GM21526 (cell line): ENCODE measurements around the gene UMOD.
"Not testable (repeated sequence)": the region's sequence is repeated elsewhere in the genome, so short reads cannot be mapped to it uniquely, and the experiment has no call there.

Experiments used
- ATAC-seq: cut with Tn5 transposase; IDR thresholded peaks from one replicate; pipeline ENCODE4 v1.9.1; 2021; ENCODE audit warnings: moderate library complexity; ENCODE audit not compliant: unreplicated experiment, low FRiP score

Gene UMOD

DNA sequence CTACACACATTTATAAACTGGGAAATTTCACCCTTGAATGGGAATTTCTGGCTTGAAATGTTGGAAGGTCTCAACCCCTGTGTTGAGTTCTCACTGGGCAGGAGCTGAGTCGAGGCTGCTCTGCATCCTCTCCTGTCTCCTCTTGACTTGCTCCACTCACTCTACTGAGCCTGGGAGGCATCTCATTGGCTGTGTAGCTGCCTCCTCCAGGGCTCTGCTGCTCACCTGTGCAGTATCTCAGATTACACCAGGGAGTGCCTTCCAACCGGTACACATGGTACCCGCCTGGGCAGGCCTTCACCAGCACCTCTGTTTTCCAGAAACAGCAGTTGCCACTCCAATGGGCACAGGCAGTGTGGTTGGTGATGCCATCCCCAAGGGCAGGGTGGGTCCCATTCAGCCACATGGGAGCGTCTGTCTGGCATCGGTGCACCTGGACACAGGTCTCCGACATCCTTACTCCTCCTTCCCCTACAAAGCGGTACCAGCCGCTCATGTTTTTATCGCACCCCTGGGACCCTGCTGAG, 28.9 kb downstream of the UMOD start:
- ATAC-seq, result no peak

DNA sequence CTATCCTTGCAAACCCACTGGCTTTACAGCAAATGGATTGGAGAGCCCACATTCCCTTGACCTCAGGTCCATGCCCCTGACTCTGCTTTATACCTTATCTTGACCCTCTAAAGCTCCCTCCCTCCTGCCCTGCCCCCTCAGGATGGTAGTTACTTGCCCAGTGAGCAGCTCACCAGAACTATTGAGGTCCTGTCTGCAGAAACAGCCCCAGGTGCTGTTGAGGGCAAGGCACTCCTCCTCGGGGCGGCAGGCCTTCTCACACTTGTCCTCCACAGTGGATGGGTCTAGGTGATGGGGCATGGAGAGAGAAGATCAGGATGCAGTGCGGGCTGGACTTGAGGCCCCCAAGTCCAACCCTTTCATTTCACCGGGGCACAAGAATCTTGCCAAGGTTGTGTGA, 29.8 kb downstream of the UMOD start:
- no peak for ATAC-seq

- no peak for ATAC-seq
Measured at GRCh38 chr16:20321671-20322070, 30.8 kb downstream of the UMOD start.

DNA sequence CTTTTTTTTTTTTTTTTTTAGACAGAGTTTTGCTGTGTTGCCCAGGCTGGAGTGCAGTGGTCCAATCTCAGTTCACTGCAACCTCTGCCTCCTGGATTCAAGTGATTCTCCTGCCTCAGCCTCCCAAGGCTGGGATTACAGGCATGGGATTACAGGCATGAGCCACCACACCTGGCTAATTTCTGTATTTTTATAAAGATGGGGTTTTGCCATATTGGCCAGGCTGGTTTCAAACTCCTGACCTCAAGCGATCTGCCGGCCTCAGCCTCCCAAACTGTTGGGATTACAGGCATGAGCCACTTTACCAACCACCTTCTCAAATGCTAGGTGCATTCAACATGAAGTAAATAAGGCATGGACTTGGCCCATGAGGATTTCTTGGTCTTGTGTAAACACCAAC, 31.5 kb downstream of the UMOD start:
- not testable (repeated sequence) for ATAC-seq

GRCh38 chr16:20320592-20320991, 31.9 kb downstream of the UMOD start:
- no peak for ATAC-seq

DNA sequence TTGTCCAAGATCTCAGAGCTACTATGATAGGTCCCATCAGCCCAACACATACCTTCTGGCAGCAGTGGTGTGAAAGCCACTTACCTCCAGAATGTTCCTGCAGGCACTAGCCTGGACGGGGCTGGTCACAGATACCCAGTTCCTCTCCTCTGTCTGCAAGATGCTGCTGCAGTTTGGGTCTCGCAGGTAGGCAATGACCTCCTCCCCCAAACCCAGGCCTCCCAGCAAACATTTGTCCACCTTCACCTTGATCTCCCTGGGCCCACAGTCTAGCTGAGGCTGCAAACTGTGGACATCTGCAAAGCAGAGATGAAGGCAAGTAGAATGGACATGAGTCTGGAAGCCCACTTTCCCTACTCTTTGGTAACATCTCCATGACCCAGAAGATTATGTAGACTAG, 32.3 kb downstream of the UMOD start:
- no peak for ATAC-seq

DNA sequence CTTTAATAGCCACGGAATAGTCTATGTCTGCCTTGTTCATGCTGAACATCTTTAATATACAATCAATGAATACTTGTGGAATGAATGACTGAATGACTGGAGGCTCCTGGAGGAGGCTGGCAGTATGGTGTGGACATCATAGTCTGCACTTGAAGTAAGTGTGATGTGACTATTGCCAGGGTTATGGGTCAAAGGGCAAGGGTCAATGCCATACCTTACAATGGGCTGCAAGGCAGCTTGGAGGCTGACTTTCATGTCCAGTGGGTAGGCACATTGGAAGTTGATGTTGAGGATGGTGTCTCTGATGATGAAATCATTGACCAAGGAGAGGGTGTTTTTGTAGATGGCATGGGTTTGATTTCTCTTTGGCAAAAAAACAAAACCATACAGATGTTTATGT, 33.1 kb downstream of the UMOD start:
- no peak for ATAC-seq

DNA sequence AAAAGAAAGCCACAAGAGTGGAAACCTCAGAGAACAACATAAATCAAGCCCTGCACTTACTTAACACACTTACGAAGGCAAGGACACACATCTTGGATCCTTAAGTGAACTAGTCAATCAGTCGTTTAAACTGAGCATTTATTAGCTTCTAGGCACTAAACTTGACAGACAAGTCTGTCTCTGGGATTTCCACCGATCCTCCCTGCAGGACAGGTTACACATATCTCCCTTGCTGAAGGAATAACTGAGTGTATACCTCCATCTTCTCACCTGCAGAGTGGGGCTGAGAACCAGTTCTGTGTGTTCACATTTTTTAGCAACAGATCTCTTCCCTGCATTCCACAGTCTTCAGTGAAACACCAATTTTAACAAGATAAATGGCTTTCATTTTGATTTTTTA, 34.1 kb downstream of the UMOD start:
- ATAC-seq, result no peak

DNA sequence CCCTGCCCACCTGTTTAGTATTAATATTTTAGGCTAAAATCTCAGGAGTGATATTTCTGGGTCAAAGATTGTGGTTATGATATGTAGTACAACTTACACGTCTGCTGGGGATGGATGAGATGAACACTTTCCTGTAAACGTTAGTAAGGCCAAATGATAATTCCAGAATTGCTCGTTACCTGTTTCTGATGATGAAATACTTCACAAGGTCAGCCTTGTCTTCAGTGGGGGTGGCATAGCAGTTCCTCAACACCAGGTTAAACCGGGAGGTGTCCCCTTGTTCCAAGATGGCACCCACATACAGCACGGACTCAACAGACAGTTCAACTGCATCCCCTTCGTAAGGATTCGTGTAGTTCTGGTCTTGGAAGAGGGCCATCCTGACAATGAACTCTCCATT, 34.5 kb downstream of the UMOD start:
- ATAC-seq, result no peak

DNA sequence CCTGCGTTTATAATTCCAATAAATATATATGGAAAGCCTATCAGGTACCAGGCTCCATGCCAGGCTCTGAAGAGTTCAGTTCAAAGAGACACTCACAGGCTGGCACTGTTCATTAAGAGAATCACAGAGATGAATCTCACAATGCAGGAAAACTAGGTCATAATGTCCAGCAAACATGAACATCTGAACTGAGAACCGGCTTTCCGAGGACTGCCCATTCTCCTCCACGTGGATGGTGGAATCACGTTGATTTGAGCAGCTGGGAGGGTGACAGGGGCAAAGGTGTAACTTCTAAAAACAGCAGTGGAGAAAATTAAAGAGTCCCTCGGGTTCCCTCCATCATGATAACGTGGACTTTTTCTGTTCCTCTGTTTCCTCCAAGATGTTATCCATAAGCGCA, 35.4 kb downstream of the UMOD start:
- no peak for ATAC-seq

DNA sequence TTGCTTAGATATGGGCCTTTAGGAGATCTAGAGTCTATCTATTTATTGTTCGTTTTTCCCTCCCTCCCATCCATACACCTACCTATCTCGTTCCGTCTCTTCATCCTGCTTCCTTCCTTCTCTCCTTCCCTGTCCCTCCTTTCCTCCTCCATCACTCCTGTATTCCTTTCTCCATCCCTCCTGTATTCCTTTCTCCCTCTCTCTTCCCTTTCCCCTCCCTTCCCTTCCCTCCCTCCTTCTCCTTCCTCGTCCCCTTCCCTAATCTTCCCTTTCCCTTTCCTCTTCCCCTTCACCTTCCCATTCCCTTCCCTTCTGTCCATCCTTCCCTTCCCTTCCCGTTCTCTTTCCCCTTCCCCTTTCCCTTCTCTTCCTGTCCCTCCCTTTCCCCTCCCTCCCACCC, 35.8 kb downstream of the UMOD start:
- no peak for ATAC-seq

- no peak for ATAC-seq
Measured at GRCh38 chr16:20315764-20316163, 36.8 kb downstream of the UMOD start.

- ATAC-seq, result no peak
Measured at GRCh38 chr16:20314575-20314974, 37.9 kb downstream of the UMOD start.

DNA sequence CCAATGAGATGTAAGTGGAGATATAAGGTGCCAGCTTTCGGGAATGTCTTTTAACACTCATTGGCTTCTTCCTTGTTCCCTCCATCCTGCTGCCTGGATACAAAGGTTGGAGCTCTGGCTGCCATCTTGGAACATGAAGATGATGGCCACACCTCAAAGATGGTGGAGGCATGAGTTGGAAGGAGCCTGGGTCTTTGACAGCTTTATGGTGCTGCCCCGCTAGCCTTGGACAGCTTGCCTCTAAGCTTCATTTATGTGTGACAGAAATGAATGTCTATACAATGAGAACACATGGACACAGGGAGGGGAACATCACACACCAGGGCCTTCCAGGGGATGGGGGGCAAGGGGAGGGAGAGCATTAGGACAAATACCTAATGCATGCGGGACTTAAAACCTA, 38.8 kb downstream of the UMOD start:
- ATAC-seq, result no peak

DNA sequence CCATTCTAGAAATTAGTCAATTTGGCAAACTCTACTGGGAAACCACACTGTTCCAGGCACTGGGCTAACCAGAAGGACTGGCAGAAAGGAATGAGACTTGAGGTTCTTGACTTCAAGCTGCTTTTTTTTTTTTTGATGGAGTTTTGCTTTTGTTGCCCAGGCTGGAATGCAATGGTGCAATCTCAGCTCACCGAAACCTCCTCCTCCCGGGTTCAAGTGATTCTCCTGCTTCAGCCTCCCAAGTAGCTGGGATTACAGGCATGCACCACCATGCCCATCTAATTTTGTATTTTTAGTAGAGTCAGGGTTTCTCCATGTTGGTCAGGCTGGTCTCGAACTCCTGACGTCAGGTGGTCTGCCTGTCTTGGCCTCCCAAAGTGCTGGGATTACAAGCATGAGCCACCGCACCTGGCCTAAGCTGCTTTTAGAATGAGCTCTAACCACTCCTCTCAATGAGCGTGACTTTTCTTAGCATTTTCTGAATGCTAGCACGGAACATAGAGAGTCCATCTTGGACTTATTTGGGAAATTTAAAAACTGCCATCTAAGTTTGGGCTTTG, 39.9 kb downstream of the UMOD start:
- not testable (repeated sequence) for ATAC-seq

DNA sequence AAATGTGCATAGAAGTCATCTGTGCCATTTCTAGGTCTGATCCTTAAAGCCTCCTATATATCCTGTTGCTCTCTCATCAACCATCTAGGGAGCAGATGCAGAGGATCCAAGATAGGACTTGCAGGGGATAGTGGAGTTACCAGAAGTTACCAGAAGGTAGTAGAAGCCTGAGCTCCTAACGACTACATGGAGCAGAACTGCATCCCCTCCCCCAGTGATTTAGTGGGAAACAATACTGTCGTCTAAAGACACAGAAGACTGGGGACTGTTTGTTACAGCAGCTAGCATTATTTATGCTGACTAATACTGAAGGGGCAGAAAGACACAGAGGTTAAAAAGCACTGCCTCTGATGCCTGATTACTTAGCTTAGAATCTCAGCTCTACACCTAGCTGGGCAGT, 41.0 kb downstream of the UMOD start:
- ATAC-seq, result no peak

DNA sequence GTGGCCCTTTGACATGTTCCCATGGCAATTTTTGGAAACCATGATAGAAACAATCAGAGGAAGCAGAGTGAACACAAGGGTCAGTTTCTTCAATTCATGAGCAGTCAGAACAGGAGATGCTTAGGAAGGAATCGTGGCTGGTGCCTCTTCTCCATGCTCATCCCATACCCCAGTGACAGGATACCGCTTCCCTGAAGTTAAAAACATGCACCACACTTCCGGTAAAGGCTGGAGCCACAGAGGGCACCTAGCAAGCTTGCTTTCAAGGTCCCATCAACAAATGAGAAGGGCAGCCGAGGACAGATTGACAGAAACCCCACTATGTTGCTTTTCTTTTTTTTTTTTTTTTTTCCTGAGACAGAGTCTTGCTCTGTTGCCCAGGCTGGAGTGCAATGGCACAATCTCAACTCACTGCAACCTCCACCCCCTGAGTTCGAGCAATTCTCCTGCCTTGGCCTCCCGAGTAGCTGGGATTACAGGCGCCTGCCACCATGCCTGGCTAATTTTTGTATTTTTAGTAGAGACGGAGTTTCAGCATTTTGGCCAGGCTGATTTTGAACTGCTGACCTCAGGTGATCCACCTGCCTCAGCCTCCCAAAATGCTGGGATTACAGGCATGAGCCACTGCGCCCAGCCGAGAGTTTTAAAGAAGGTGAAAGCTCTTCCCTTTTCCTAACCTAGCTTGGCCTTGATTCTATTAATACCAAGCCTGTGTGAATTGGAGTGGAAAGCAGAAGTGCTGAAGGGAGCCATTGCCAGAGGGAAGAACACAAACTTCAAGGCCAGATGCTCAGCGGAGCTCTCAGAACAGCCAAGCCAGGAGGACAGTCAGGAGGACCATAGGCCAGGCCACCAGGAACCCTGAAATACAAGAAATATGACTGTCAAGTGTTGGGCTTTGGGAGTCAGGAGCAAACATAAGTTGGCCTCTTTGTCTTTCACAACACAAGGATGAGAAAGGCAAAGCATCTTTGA, 41.8 kb downstream of the UMOD start:
- no peak for ATAC-seq

DNA sequence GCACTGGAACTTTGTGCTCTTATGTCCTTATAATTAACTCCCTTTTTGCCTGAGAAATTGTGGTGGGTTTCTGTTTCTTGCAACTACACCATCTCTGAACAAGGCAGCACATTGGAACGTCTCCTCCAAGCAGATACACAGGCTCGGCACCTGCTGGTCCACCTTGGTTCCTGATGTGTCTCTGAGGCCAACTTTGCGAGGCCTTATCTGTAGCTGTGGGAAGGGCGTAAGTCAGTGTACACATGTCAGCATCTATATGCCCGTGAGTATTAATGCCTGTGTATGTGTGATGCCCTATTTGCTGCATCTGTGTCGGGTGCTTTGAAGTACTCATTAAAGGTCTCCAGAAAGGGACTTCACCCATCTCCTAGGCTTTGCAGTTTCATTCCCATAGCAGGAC, 42.7 kb downstream of the UMOD start:
- ATAC-seq, result no peak

DNA sequence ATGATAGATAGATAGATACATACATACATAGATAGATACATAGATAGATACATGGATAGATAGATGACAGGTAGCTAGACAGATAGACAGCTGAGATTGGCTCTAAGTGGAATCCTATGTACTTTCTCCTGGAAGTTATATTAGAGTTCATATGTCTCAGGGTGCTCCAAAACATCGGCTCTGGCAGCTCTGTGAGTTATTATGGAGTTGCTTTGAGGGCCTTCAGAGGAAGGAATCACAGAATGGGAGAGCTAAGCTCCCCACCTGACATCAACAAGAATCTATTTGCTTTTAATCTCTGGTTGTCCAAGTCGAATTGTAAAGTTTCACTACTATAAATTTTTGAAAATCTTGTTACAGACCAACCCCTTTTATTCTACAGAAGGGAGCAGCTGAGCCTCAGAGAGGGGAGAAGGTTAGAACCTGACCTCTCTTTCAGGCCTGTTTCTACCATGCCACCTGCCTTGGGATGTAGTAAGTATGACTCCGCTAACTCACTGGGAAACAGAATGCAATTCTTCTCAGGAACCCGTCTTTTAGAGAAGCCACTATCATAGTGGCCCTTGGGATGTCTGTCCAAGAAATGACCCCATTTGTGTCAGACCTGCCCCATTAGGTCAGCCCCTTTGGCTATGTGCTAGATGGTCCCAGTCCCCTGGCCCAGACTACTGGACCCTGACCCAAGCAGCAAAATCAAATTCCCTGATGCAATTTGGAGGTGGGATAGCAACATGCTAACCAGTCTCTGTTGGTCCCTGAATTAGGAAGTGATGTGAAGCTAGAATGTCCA, 43.5 kb downstream of the UMOD start:
- ATAC-seq, result no peak

- ATAC-seq, result no peak
Measured at GRCh38 chr16:20308266-20308665, 44.2 kb downstream of the UMOD start.

DNA sequence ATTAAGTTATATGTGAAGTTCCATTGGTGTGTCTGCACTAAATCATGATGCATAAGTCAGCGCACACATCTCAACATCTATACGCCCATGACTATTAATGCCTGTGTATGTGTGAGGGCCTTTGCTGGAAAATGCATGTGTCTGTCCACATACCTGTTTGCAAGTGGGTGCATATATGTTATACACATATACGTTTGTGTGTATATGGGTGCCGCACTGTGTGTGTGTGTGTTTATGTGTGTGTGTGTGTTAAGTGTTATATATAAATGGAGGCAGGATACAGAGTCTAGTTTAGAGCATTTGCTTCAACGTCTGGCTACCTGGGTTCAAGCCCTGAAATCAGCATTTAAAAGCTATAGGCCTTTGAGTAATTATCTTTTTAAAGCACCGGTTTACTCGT, 44.7 kb downstream of the UMOD start:
- no peak for ATAC-seq
